ENCODE results near the gene PHYH. TPM values are rescaled to one million over a fixed set of nuclear protein-coding genes. Genes with fewer than 3 reads are reported as not detected.

Gene PHYH
- 30.4 to 33.4 TPM (median 31.6 TPM) in 5 replicates for total RNA-seq (2022; extraction: Qiagen RNA extraction; ENCODE audit: low read depth)

DNA sequence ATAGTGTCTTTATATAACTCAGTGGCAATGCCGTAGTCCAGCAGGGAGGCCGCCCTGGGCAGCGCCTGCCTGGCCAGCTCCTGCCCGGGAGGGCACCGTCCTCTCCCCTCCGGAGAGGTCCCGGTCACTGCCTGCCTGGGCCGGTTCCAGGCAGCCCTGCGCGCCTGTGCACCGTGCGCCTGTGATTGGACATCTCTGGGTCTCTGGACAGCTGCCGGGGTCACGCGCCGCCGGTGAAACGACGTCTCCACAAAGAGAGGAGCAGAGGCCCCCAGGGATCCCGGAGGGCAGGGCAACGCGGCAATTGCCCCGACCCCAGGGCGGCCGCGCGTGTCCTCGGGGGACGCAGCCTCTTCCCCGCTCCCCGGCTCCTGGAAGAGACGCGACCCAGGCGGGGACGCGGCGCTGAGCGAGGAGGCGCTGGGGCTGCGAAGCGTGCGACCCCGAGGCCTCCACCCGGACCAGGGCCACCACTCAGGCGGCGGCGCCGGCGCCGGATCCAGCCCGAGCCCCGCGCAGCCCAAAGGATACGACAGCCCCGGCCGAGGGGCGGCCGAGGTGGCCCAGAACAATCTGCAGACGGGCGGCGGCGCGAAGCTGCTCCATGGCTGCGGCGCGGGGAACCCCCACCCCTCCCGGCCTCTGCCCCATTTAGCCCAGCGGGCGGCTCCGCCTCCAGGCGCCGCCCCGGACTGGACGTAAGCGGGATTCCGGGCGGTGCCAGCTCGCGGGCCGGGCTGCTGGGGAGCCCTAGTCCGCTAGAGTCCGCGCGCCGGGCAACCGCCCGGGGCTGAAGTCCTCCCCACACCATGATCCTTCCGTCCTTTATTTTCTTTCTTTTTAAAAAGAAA lies at the start of gene PHYH:
Gene PHYH (minus strand): TSS at position 628 of the 851 bp plus-strand sequence. CDS start 22 bp downstream, at position 606.

DNA sequence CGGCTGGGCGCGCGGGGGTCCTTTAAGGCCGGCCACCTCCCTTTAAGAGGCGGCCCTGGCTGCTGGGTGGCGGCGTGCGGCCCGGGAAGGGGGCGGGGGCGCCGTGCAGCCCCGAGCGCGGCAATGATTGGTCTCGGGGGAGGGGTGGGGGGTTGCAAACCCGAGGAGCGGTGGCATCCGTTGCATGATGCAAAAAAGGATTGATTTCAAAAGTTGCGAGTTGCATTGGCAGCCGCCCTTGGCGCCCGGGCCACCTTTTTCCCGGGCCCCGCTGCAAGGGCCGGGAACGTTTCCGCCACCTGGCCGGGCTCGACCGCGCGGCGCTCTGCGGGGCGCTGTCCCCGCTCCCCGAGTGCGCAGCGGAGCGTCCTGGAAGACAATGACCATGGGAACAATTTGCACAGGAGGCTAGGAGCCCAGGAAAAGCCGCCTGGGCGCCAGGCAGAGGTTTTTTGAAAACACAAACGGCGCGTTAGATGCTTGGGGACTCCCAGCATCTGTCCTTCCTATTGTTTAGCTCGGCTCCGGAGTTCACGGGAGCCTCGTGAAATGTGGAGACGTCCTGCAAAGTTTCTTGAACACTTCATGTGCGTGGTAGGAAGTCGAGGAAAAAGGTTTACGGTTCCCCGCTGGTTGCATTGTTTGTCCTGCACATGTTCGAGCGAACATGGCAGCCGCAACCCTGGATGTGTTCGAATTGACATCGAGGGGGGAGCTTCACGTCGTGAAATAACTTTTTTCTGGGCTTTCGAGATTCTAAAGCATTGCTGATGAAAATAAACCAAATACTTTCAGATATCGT lies 48.6 kb upstream of the PHYH start, which contains the start of gene SEPHS1:
Gene SEPHS1 (minus strand): TSS at position 78 of the 802 bp plus-strand sequence. CDS start 3,343 bp downstream, outside the sequence.

DNA sequence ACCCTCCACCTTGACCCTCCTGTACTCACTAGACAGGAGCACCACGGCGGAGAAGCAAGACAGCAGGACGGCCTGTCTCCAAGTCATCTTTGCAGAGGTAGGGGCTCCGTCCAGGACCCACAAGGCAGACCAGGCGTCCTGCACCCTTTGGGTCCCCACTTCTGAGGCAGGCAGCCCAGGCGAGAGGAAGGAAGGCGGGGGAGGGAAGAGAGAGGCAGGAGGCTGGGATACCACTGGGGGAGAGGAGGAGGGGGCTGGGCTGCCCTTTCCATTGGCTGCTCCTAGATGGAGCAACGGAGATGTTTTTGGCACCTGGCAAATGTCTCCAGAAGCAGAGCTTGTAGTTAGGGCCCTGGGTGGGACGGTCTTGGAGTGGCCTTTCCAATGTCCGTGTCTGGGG lies 65.7 kb downstream of the PHYH start, which contains the start of gene UCMA:
Gene UCMA (minus strand): TSS at position 203 of the 400 bp plus-strand sequence. CDS start 116 bp downstream, at position 87.

Other genes with a start within 250 kb of the PHYH start
- 46.9 to 53.3 TPM (median 51.3 TPM) in 5 replicates for gene OPTN, start 199.9 kb downstream of the PHYH start, total RNA-seq (2022; extraction: Qiagen RNA extraction; ENCODE audit: low read depth)
- gene MCM10, start 138.5 kb downstream of the PHYH start, total RNA-seq (2022; extraction: Qiagen RNA extraction; ENCODE audit: low read depth), result 19.7 to 24.0 TPM (median 21.3 TPM) in 5 replicates
- not detected in 5 replicates for gene UCMA, start 65.7 kb downstream of the PHYH start, total RNA-seq (2022; extraction: Qiagen RNA extraction; ENCODE audit: low read depth)
- 57.0 to 70.5 TPM (median 66.0 TPM) in 5 replicates for gene SEPHS1, start 48.2 kb upstream of the PHYH start, total RNA-seq (2022; extraction: Qiagen RNA extraction; ENCODE audit: low read depth)
- 8.1 to 11.0 TPM (median 9.3 TPM) in 5 replicates for gene BEND7, start 228.9 kb upstream of the PHYH start, total RNA-seq (2022; extraction: Qiagen RNA extraction; ENCODE audit: low read depth)

Measured in A549 treated with GW870086 at 1 μM for 4 hours (cell line).